ENCODE data around the gene ADORA3. TPM values are rescaled to one million over a fixed set of nuclear protein-coding genes. Genes with fewer than 3 reads are reported as not detected.

ADORA3 gene
- total RNA-seq, 1 experiment from 2014 or later: 0.15 TPM

DNA sequence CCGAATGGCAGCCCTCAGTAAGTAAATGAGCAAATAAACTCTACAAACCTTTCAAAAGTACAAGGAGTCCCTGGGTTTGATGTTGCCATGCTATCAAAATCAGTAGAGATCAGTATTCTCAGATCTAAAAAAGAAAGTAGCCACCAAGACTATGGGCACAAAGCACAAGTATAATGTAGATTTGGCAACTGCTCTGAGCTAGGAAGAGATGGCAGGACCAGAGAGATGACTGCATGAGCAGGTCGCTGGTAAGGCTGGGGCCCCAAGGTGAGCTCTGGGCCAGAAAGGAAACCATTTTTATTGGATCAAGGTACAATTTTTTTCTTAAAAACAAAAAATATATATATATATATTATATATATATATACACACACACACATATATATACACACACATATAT, 3.1 kb upstream of the ADORA3 start:
- no peaks in the 10 kb centered on the region for H3K9me3 Mint-ChIP-seq
- ChIA-PET POLR2A (interaction anchor here (0.7 to 1.6 kb wide), 2 partner anchors 132 to 248 kb away, joined by 3 to 7 read pairs; no protein-coding TSS in a partner anchor), CTCF (interaction anchor here (1.1 to 3.5 kb wide), 16 partner anchors 10 to 542 kb away, joined by 3 to 71 read pairs (median 14); partner anchors contain the start of genes ATP5PB, RAP1A and WDR77)
- no peaks in the 10 kb centered on the region for H3K27me3 Mint-ChIP-seq (ENCODE audit: low read depth)
- no peak overlapping the region for H3K4me3 Mint-ChIP-seq
- DNase-seq (ENCODE audit: low spot score): no peak
- no peak overlapping the region for H3K27ac Mint-ChIP-seq
- TF ChIP-seq, protein P1, sequence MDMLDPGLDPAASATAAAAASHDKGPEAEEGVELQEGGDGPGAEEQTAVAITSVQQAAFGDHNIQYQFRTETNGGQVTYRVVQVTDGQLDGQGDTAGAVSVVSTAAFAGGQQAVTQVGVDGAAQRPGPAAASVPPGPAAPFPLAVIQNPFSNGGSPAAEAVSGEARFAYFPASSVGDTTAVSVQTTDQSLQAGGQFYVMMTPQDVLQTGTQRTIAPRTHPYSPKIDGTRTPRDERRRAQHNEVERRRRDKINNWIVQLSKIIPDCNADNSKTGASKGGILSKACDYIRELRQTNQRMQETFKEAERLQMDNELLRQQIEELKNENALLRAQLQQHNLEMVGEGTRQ (CRISPR knock-in tag; IDR thresholded peaks at IDR 0.05): no peak
- TF ChIP-seq CREB1 (CRISPR knock-in tag; IDR thresholded peaks at IDR 0.05): no peak
- TF ChIP-seq CBFB (CRISPR knock-in tag; IDR thresholded peaks at IDR 0.05; ENCODE audit: low read depth): no peak
- no peak for TF ChIP-seq ZNF416 (CRISPR knock-in tag; IDR thresholded peaks at IDR 0.05)
- no peak for TF ChIP-seq ZNF317 (CRISPR knock-in tag; IDR thresholded peaks at IDR 0.05; ENCODE audit: borderline replicate concordance, low read depth)
- TF ChIP-seq, protein P2, sequence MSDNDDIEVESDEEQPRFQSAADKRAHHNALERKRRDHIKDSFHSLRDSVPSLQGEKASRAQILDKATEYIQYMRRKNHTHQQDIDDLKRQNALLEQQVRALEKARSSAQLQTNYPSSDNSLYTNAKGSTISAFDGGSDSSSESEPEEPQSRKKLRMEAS (CRISPR knock-in tag; IDR thresholded peaks at IDR 0.05): no peak
- no peak for TF ChIP-seq KAT7 (CRISPR knock-in tag; IDR thresholded peaks at IDR 0.05; ENCODE audit: borderline replicate concordance)
- TF ChIP-seq ZNF263 (CRISPR knock-in tag; IDR thresholded peaks at IDR 0.05; ENCODE audit: low read depth): no peak
- no peak for TF ChIP-seq ATF1 (CRISPR knock-in tag; IDR thresholded peaks at IDR 0.05)
- TF ChIP-seq, protein P3, sequence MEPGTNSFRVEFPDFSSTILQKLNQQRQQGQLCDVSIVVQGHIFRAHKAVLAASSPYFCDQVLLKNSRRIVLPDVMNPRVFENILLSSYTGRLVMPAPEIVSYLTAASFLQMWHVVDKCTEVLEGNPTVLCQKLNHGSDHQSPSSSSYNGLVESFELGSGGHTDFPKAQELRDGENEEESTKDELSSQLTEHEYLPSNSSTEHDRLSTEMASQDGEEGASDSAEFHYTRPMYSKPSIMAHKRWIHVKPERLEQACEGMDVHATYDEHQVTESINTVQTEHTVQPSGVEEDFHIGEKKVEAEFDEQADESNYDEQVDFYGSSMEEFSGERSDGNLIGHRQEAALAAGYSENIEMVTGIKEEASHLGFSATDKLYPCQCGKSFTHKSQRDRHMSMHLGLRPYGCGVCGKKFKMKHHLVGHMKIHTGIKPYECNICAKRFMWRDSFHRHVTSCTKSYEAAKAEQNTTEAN (CRISPR knock-in tag; IDR thresholded peaks at IDR 0.05): no peak
- no peak for TF ChIP-seq TP53 (CRISPR knock-in tag; IDR thresholded peaks at IDR 0.05)
- TF ChIP-seq, protein P4, sequence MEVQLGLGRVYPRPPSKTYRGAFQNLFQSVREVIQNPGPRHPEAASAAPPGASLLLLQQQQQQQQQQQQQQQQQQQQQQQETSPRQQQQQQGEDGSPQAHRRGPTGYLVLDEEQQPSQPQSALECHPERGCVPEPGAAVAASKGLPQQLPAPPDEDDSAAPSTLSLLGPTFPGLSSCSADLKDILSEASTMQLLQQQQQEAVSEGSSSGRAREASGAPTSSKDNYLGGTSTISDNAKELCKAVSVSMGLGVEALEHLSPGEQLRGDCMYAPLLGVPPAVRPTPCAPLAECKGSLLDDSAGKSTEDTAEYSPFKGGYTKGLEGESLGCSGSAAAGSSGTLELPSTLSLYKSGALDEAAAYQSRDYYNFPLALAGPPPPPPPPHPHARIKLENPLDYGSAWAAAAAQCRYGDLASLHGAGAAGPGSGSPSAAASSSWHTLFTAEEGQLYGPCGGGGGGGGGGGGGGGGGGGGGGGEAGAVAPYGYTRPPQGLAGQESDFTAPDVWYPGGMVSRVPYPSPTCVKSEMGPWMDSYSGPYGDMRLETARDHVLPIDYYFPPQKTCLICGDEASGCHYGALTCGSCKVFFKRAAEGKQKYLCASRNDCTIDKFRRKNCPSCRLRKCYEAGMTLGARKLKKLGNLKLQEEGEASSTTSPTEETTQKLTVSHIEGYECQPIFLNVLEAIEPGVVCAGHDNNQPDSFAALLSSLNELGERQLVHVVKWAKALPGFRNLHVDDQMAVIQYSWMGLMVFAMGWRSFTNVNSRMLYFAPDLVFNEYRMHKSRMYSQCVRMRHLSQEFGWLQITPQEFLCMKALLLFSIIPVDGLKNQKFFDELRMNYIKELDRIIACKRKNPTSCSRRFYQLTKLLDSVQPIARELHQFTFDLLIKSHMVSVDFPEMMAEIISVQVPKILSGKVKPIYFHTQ (CRISPR knock-in tag; IDR thresholded peaks at IDR 0.05): no peak
- no peak for TF ChIP-seq PRRX2 (CRISPR knock-in tag; IDR thresholded peaks at IDR 0.05)
- no peak for TF ChIP-seq MYBL2 (CRISPR knock-in tag; IDR thresholded peaks at IDR 0.05)
- TF ChIP-seq MXD4 (CRISPR knock-in tag; IDR thresholded peaks at IDR 0.05; ENCODE audit: borderline replicate concordance): no peak
- TF ChIP-seq, protein P5, sequence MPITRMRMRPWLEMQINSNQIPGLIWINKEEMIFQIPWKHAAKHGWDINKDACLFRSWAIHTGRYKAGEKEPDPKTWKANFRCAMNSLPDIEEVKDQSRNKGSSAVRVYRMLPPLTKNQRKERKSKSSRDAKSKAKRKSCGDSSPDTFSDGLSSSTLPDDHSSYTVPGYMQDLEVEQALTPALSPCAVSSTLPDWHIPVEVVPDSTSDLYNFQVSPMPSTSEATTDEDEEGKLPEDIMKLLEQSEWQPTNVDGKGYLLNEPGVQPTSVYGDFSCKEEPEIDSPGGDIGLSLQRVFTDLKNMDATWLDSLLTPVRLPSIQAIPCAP (CRISPR knock-in tag; IDR thresholded peaks at IDR 0.05): no peak
- TF ChIP-seq, protein P6, sequence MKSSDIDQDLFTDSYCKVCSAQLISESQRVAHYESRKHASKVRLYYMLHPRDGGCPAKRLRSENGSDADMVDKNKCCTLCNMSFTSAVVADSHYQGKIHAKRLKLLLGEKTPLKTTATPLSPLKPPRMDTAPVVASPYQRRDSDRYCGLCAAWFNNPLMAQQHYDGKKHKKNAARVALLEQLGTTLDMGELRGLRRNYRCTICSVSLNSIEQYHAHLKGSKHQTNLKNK (CRISPR knock-in tag; IDR thresholded peaks at IDR 0.05): no peak
- TF ChIP-seq, protein P7, sequence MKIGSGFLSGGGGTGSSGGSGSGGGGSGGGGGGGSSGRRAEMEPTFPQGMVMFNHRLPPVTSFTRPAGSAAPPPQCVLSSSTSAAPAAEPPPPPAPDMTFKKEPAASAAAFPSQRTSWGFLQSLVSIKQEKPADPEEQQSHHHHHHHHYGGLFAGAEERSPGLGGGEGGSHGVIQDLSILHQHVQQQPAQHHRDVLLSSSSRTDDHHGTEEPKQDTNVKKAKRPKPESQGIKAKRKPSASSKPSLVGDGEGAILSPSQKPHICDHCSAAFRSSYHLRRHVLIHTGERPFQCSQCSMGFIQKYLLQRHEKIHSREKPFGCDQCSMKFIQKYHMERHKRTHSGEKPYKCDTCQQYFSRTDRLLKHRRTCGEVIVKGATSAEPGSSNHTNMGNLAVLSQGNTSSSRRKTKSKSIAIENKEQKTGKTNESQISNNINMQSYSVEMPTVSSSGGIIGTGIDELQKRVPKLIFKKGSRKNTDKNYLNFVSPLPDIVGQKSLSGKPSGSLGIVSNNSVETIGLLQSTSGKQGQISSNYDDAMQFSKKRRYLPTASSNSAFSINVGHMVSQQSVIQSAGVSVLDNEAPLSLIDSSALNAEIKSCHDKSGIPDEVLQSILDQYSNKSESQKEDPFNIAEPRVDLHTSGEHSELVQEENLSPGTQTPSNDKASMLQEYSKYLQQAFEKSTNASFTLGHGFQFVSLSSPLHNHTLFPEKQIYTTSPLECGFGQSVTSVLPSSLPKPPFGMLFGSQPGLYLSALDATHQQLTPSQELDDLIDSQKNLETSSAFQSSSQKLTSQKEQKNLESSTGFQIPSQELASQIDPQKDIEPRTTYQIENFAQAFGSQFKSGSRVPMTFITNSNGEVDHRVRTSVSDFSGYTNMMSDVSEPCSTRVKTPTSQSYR (CRISPR knock-in tag; IDR thresholded peaks at IDR 0.05): no peak
- no peaks in the 10 kb centered on the region for H3K36me3 Mint-ChIP-seq
- H3K4me1 Mint-ChIP-seq: peaks cover 7% of the 10 kb centered on the region
- no peak for ATAC-seq
